HepG2 (cell line): ENCODE measurements around the gene CEP68. TPM values are rescaled to one million over a fixed set of nuclear protein-coding genes. Genes with fewer than 3 reads are reported as not detected.

ENCODE experiments used
- ATAC-seq: fragments of 200-7000 bp; cut with Tn5 transposase; 3 replicates; pipeline ENCODE4 v1.9.1; 2020; ENCODE audit warnings: mild to moderate bottlenecking, moderate library complexity
- BruUV-seq: library from RNA; stranded (reverse); fragments of 400-500 nt; replicated peaks from 2 replicates; lab custom pipeline; 2021; lab: Mats Ljungman, UMichigan
- CTCF ChIA-PET: fragments of 300-600 bp; formaldehyde crosslinking; extraction: SDS; loops from one replicate; lab custom pipeline; 2021; ENCODE audit warnings: low total read pairs, inconsistent platforms, low intra/inter-chr PET ratio; lab: Yijun Ruan, JAX
- POLR2A ChIA-PET: fragments of 350-600 bp; sonication (Branson Sonifier 250); formaldehyde crosslinking; loops from one replicate; lab custom pipeline; 2020; ENCODE audit warnings: antibody characterized with exemption, inconsistent platforms; lab: Yijun Ruan, JAX
- DNase-seq: peaks from one replicate; pipeline ENCODE4 v3.0.0-alpha.2; 2015; ENCODE audit warnings: low spot score
- FAIRE-seq: peaks from 3 replicates; lab custom pipeline; 2011; peaks lifted over from hg19 to GRCh38; lab: Jason Lieb, UNC
- H2AFZ ChIP-seq: one replicate; pipeline ENCODE4 v1.6.1; 2011; ENCODE audit warnings: low read length, inconsistent platforms
- H3K27ac ChIP-seq: fragments of 300-600 bp; 3 replicates; pipeline ENCODE4 v1.8.0; 2011; ENCODE audit warnings: mixed run types, mild to moderate bottlenecking, mixed read lengths, low read length, inconsistent platforms; ENCODE audit not compliant: insufficient read depth; ENCODE audit errors: extremely low read length
- H3K27me3 ChIP-seq, 2 experiments: fragments of 200-600 bp in 1 of 2; 2 replicates in 1 of 2; 3 replicates in 1 of 2; pipeline versions ENCODE4 v1.6.0 to v1.8.0; 2011; ENCODE audit warnings: low read length in 2 of 2, mild to moderate bottlenecking in 2 of 2, moderate library complexity in 2 of 2, inconsistent platforms in 1 of 2; ENCODE audit not compliant: insufficient read depth in 2 of 2, control insufficient read depth in 1 of 2
- H3K36me3 ChIP-seq, 2 experiments: fragments of 200-600 bp in 1 of 2; replicated peaks in 1 of 2; 2 replicates in 1 of 2; 3 replicates in 1 of 2; pipeline versions ENCODE4 v1.5.1 to v1.8.0; 2011; ENCODE audit warnings: low read length in 2 of 2, inconsistent platforms in 1 of 2; ENCODE audit not compliant: insufficient read depth in 2 of 2, control insufficient read depth in 1 of 2
- H3K4me1 ChIP-seq: 2 replicates; pipeline ENCODE4 v1.5.1; 2012; ENCODE audit warnings: low read length, inconsistent platforms; ENCODE audit not compliant: insufficient read depth
- H3K4me2 ChIP-seq: 2 replicates; pipeline ENCODE4 v1.6.0; 2011; ENCODE audit warnings: low read depth, low read length, inconsistent platforms
- H3K4me3 ChIP-seq, 3 experiments: fragments of 200-600 bp in 1 of 3; sonication (generic), shearing (Covaris generic) in 1 of 3; replicated peaks in 1 of 3; 2 replicates each; pipeline ENCODE4 v1.5.1; 2011 to 2016; ENCODE audit warnings: low read length in 3 of 3, inconsistent platforms in 2 of 3, low read depth in 2 of 3, mild to moderate bottlenecking in 2 of 3, control low read depth in 1 of 3, mixed read lengths in 1 of 3; ENCODE audit not compliant: insufficient read depth in 1 of 3
- H3K79me2 ChIP-seq: one replicate; pipeline ENCODE4 v1.6.1; 2011; ENCODE audit warnings: low read length, inconsistent platforms; ENCODE audit not compliant: insufficient read depth
- H3K9ac ChIP-seq: 2 replicates; pipeline ENCODE4 v1.6.0; 2011; ENCODE audit warnings: mild to moderate bottlenecking, low read depth, low read length, inconsistent platforms; ENCODE audit not compliant: insufficient read depth
- H3K9me3 ChIP-seq: 2 replicates; pipeline ENCODE4 v1.5.1; 2012; ENCODE audit warnings: mild to moderate bottlenecking, low read length
- H4K20me1 ChIP-seq: 2 replicates; pipeline ENCODE4 v1.6.0; 2011; ENCODE audit warnings: inconsistent platforms, mild to moderate bottlenecking, low read length, moderate library complexity; ENCODE audit not compliant: insufficient read depth
- CC2D1A ChIP-seq: sonication (generic); formaldehyde crosslinking; IDR thresholded peaks from 2 replicates; pipeline ENCODE4 v1.8.1; 2023; ENCODE audit warnings: mild to moderate bottlenecking, missing genetic modification reagents
- ESRRA ChIP-seq: sonication (generic); formaldehyde crosslinking; IDR thresholded peaks from 2 replicates; pipeline ENCODE4 v1.5.1; 2020; ENCODE audit warnings: mild to moderate bottlenecking, low read depth, missing genetic modification reagents
- FUBP1 ChIP-seq: sonication (generic); formaldehyde crosslinking; IDR thresholded peaks from 2 replicates; pipeline ENCODE4 v1.5.1; 2020; ENCODE audit warnings: missing genetic modification reagents, mild to moderate bottlenecking, borderline replicate concordance
- MAX ChIP-seq: IDR thresholded peaks from 2 replicates; pipeline ENCODE4 v1.6.1; 2012; ENCODE audit warnings: inconsistent platforms
- NFIB ChIP-seq: sonication (generic); formaldehyde crosslinking; IDR thresholded peaks from 2 replicates; pipeline ENCODE4 v1.9.0; 2021; ENCODE audit warnings: missing genetic modification reagents, mild to moderate bottlenecking, borderline replicate concordance
- NONO ChIP-seq, 2 experiments: fragments of 450-650 bp in 1 of 2; sonication (generic) in 1 of 2; formaldehyde crosslinking in 1 of 2; IDR thresholded peaks in 1 of 2; conservative IDR thresholded peaks in 1 of 2; 2 replicates each; pipeline versions ENCODE4 v1.6.1 to v1.8.0; 2017 to 2022; ENCODE audit warnings: mild to moderate bottlenecking in 1 of 2, missing genetic modification reagents in 1 of 2, moderate library complexity in 1 of 2
- PBX2 ChIP-seq: IDR thresholded peaks from 2 replicates; pipeline ENCODE4 v1.6.1; 2016; ENCODE audit warnings: control low read depth
- SCMH1 ChIP-seq: sonication (generic); formaldehyde crosslinking; IDR thresholded peaks from 2 replicates; pipeline ENCODE4 v1.9.0; 2021; ENCODE audit warnings: missing genetic modification reagents, mild to moderate bottlenecking, borderline replicate concordance
- SP5 ChIP-seq: IDR thresholded peaks from 2 replicates; pipeline ENCODE4 v1.6.1; 2016; ENCODE audit warnings: low read depth, borderline replicate concordance
- STAT6 ChIP-seq: sonication (generic); formaldehyde crosslinking; IDR thresholded peaks from 2 replicates; pipeline ENCODE4 v1.4.0; 2020; ENCODE audit warnings: missing genetic modification reagents, mild to moderate bottlenecking, borderline replicate concordance
- TSC22D2 ChIP-seq: sonication (generic); formaldehyde crosslinking; IDR thresholded peaks from 2 replicates; pipeline ENCODE4 v1.5.1; 2020; ENCODE audit warnings: missing genetic modification reagents, mild to moderate bottlenecking, borderline replicate concordance
- YEATS2 ChIP-seq: sonication (generic); formaldehyde crosslinking; IDR thresholded peaks from 2 replicates; pipeline ENCODE4 v1.4.0; 2020; ENCODE audit warnings: missing genetic modification reagents, borderline replicate concordance
- ZBTB7B ChIP-seq: sonication (generic); formaldehyde crosslinking; IDR thresholded peaks from 2 replicates; pipeline ENCODE4 v1.4.0; 2020; ENCODE audit warnings: missing genetic modification reagents
- ZNF12 ChIP-seq: sonication (generic); formaldehyde crosslinking; IDR thresholded peaks from 2 replicates; pipeline ENCODE4 v1.5.0; 2020; ENCODE audit warnings: missing genetic modification reagents
- ZNF280B ChIP-seq: sonication (generic); formaldehyde crosslinking; IDR thresholded peaks from 2 replicates; pipeline ENCODE4 v1.5.0; 2020; ENCODE audit warnings: missing genetic modification reagents, mild to moderate bottlenecking, borderline replicate concordance
- ZNF431 ChIP-seq: sonication (generic); formaldehyde crosslinking; IDR thresholded peaks from 2 replicates; pipeline ENCODE4 v1.9.0; 2022; ENCODE audit warnings: missing genetic modification reagents, low read depth, mild to moderate bottlenecking, borderline replicate concordance
- WGBS: methylation state at CpG from one replicate; pipeline ENCODE4 v1.1.6; 2017; ENCODE audit warnings: low lambda C conversion rate; 5-methylcytosine and 5-hydroxymethylcytosine counted together
- in situ Hi-C: cut with HindIII; loops from 2 replicates; pipeline ENCODE4 v1.10.0; 2017; ENCODE audit warnings: low pct_unique_long_range_greater_than_20kb; ENCODE audit not compliant: extremely low pct_ligation_motif_present
- intact Hi-C: fragments of 100-400 bp; cut with micrococcal nuclease; formaldehyde crosslinking; loops from one replicate; pipeline ENCODE4 v1.10.0; 2022; ENCODE audit not compliant: unreplicated experiment
- polyA plus RNA-seq, 8 experiments: library from polyadenylated mRNA; depleted of rRNA in 3 of 8; stranded (reverse) in 7 of 8; unstranded in 1 of 8; fragments of >200 nt; fragmentation: Illumina TruSeq in 4 of 8; extraction: Trizol in 4 of 8; gene quantifications; 2 replicates each; pipeline versions ENCODE4 v1.2.1 to v1.2.3, GENCODE V29; 2011 to 2016; ENCODE audit warnings: low read depth in 4 of 8, missing spikeins in 1 of 8, mixed read lengths in 1 of 8; ENCODE audit not compliant: insufficient read depth in 1 of 8
- total RNA-seq, 5 experiments: library from RNA; depleted of rRNA; stranded (reverse); fragments of >200 nt; fragmentation: Illumina TruSeq; extraction: Trizol; gene quantifications; 2 replicates each; pipeline ENCODE4 v1.2.3, GENCODE V29; 2016; ENCODE audit warnings: low read depth in 1 of 5

CEP68 gene
- total and polyA plus RNA-seq, 2 of the 13 experiments (the other 11 are each of a cell fraction or from before 2014, with no cell fraction given), result 5.7 to 9.3 TPM

GRCh38 chr2:65039640-65040039 lies 16.6 kb upstream of the CEP68 start:
- no peaks in the 10 kb centered on the region for H4K20me1 ChIP-seq
- ChIA-PET POLR2A (interaction anchor here (1.3 kb wide), 1 partner anchor 122 kb away, joined by 5 read pairs; no protein-coding TSS in a partner anchor), CTCF (interaction anchor here (0.7 to 3.5 kb wide), 4 partner anchors 117 to 166 kb away, joined by 3 to 65 read pairs (median 4); no protein-coding TSS in a partner anchor)
- no TSS peak for BruUV-seq
- WGBS, result 86% methylated on average over 3 of the region's 3 CpGs
- no peak overlapping the region for H3K27ac ChIP-seq
- H3K9me3 ChIP-seq, result no peaks in the 10 kb centered on the region
- in situ Hi-C loops (loop anchor here (5.0 kb wide), 1 partner anchor 122 kb away; no protein-coding TSS in a partner anchor), intact Hi-C loops (loop anchor here (1.0 to 5.0 kb wide), 2 partner anchors 47 to 122 kb away; no protein-coding TSS in a partner anchor)
- no peak for FAIRE-seq
- peak; percentile 27; the same call in 1 of the 3 replicates for ATAC-seq
- DNase-seq, result no peak
- no peak overlapping the region for H3K4me2 ChIP-seq
- H3K4me3 ChIP-seq, result no peak overlapping the region
- H2AFZ ChIP-seq, result no peak overlapping the region
- no peak overlapping the region for H3K9ac ChIP-seq
- peaks cover 2 to 14% of the 10 kb centered on the region in 2 experiments; a peak in 1 of 5 replicates for H3K36me3 ChIP-seq
- peaks cover 13% of the 10 kb centered on the region for H3K4me1 ChIP-seq
- H3K79me2 ChIP-seq, result no peaks in the 10 kb centered on the region
- H3K27me3 ChIP-seq, result no peaks in the 10 kb centered on the region
- TF ChIP-seq FUBP1 (CRISPR knock-in tag) (no peak), TSC22D2 (no peak), ZNF431 (CRISPR knock-in tag) (no peak), YEATS2 (CRISPR knock-in tag) (no peak), PBX2 (no peak), ZBTB7B (CRISPR knock-in tag) (no peak), SCMH1 (CRISPR knock-in tag) (no peak), NFIB (CRISPR knock-in tag) (no peak), ZNF280B (CRISPR knock-in tag) (no peak), STAT6 (CRISPR knock-in tag) (no peak), SP5 (CRISPR knock-in tag) (no peak), CC2D1A (CRISPR knock-in tag) (no peak), ZNF12 (CRISPR knock-in tag) (no peak), NONO (IDR thresholded peaks at IDR 0.05) (no peak), NONO (CRISPR knock-in tag; conservative IDR thresholded peaks at IDR 0.05) (no peak), ESRRA (CRISPR knock-in tag) (no peak), MAX (no peak)
